HL-60 (cell line): Measurements from ENCODE around the gene FAM50B.

ENCODE experiments used
- GABPA ChIP-seq: IDR thresholded peaks from 2 replicates; pipeline ENCODE4 v1.6.1; 2012; ENCODE audit warnings: low read depth
- REST ChIP-seq: IDR thresholded peaks from 2 replicates; pipeline ENCODE4 v1.6.1; 2012; ENCODE audit warnings: low read depth; ENCODE audit not compliant: insufficient replicate concordance

GRCh38 chr6:3876866-3877265 is 27.7 kb downstream of the FAM50B start:
- TF ChIP-seq GABPA (no peak), REST (no peak)
